GM19328 (cell line): ENCODE data around the gene PMIS2.

Source experiments
- ATAC-seq: cut with Tn5 transposase; IDR thresholded peaks from one replicate; pipeline ENCODE4 v1.9.1; 2021; ENCODE audit warnings: mild to moderate bottlenecking, moderate library complexity; ENCODE audit not compliant: unreplicated experiment

Gene PMIS2

DNA sequence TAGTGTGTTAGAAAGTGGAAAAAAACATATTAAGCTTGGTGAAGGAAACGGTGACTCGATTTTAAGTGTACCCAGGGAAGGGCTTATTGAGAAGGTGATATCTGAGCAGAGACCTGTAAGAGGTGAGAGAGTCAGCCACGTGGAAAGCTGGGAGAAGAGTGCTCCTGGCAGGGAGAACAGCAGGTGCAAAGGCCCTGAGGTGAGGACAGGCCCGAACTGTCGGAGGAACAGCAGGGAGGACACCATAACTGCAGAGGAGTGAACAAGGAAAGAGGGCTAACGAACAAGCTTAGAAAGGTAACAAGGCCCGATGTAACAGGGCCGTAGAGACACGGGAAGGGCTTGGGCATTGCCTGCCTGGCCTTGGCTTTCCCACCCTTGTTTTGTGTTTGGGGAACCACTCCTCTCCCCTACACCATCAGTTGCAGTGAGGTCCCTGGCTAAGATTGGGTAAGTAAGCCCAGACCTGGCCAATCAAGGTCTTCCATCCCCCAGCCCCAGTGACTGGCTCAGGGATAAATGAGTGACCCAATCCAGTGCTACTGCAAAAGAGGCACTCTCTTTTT is 29.9 kb upstream of the PMIS2 start:
- ATAC-seq = no peak

DNA sequence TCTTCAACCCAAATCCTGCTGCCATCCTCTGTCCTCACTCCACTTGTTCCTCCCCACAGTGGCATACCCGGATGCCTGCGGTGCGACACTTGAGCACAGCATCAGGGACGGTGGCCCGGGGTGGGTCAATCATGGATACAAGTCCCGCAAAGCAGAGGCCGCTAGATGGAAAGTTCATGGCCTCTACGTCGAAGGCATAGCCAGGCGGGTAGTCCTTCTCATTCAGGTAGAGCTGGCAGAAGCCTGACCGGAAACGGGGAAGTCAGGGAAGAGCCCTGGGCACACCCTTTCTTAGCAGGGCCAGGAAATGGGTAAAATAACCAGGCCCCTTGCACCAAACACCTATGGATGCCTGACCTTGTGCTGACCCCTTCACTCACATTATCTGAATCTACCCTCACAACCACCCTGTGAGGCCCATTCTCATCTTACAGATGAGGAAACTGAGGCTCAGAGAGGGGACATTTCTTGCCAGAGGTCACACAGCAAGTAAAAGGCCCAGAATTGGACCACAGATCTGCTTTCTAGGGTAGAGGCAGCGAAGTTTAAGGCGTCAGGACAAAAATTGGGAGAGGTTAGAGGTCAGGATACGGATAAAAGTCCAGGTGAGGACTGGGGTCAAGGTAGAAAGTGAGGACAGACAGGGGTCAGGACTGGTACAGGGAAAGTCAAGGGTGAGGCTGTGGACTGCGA is 29.0 kb upstream of the PMIS2 start:
- no peak for ATAC-seq

DNA sequence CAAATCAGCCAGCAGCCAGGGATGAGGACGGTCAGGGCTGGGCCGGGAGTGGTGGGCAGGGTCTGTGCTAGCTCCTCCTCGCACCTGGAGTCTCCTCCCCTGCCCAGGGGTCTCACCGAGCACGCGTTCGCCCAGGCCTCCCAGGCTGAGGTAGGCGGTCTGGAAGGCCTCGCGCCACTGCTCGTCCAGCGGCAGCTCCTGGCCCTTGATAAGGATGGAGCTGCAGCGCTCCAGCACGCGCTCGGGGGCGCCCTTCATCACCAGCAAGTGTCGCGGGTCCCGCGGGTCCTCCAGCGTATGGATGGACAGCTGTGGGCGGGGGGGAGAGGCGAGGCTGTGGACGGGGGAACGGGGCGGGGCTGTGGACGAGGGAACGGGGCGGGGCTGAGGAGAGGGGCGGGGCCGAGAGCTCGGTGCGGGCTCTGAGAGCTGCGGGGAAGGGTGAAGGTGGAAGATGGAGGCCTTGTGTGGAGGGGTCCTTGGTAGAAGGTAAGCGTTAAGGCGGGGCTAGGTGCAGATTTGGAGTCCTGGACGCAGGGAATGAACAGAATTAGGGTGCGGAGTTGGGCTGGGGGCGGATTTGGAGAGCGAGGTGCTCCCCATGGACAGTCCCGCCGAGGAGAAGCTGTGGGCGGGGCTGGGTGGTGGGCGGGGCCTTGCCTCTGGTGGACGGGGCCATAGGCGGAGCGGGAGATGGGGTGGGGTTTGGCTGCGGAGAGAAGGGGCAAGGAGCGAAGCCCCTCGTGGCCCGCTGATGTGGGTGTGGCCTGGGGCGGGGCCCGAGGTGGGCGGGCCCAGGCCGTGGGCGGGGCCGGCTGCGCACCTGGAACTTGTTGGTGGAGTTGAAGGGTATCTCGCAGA is 28.2 kb upstream of the PMIS2 start:
- ATAC-seq = no peak

DNA sequence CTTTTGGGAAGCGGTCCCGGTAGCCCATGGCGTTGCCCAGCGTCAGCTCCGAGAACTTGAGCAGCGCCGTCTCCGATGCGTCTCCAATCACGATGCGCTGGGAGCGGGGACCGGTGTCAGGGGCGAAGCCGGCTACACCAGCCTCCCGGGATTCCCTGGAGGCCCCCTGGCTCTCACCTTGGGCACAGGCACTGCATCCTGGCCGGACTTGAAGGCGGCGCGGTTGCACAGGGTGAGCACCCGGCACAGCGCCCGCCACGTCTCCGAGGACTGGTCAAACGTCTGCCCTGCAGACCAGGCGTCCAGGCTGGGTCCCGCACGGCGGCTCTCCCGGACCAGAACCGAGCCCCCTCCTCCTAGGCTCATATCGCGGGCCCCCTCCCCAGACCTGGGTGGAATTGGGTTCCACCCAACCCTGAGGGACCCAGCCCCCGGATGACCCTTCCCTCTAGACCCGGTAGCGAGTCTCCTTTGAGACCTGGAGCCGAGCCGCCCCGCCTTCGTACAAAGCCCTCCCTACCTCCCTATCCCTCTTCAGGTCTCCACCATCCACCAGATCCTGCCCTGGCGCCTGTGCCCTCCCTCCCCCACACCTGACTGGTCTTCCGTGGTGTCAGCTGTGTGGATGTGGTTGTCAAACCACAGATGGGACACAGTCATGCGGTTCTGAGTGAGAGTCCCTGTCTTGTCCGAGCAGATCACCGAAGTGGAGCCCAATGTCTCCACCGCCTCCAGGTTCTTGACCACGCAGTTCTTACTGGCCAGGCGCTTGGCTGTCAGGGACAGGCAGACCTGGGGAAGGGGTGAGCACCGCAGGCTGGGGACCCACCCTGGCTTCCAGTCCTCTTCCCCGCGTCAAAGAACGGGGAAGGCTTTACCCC is 27.3 kb upstream of the PMIS2 start:
- ATAC-seq = no peak

DNA sequence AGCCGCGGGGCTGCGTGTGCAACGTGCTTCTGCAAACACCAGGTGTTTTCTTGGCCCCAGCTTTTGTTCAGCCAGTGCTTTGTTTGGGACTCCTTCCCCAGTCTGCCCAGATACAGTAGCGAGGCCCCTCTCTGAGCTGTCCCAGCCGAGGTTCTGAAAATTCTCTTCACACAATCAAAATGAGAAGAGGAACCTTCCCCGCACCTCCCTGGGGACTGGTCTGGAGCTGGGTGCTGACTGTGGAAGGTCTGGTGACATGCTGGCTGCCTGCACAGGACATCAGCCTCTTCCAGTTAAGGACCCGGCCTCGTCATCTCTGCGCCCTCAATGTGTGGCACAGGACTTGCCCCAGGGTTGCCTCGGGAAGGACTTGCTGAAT is 26.7 kb upstream of the PMIS2 start:
- ATAC-seq = no peak

DNA sequence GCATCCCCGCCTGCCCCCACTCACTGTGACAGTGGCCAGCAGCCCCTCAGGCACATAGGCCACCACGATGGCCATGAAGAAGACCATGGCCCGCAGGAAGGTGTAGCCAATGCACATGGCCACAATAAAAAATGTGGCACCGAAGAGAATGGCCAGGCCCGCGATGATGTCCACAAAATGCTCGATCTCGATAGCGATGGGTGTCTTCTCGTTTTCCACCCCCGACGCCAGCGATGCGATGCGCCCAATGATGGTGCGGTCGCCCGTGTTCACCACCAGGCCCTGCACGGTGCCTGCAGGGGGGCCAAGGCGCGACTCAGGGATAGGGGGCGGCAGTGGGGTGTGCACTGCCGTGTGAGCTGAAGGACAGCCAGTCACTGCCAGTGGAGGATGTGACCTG is 26.2 kb upstream of the PMIS2 start:
- no peak for ATAC-seq

DNA sequence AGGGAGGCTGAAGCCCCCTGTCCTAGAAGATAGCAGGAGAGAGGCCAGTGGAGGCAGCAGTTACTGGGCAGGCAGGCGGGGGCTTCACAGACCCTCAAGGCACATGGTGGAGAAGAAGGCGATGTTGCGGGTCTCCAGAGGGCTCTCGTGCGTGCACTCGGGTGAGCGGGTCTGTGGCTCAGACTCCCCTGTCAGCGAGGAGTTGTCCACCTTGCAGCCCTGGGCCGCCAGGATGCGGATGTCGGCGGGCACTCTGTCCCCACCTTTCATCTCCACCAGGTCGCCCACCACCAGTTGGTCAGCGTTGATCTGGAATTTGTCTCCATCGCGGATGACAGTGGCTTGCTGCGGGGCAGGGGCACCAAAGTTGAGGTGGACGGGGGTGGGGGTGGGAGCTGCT is 25.7 kb upstream of the PMIS2 start:
- no peak for ATAC-seq

DNA sequence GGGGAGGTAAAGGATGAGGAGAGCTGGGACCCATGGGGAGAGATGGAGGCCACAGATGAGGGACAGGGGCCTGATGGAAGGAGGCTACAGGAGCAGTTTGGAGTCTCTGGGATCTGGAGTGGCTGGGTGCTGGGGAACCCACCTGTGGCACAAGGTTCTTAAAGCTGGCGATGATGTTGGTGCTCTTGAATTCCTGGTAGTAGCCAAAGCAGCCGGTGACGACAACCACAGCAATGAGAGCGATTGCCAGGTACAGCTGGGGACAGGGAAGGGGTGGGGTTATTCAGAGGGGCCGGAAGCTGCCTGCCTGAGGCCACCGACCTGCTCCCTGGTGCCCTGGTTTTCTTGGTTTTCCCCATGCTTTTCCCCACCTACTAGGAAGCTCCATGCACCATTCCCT is 25.3 kb upstream of the PMIS2 start:
- ATAC-seq = no peak

DNA sequence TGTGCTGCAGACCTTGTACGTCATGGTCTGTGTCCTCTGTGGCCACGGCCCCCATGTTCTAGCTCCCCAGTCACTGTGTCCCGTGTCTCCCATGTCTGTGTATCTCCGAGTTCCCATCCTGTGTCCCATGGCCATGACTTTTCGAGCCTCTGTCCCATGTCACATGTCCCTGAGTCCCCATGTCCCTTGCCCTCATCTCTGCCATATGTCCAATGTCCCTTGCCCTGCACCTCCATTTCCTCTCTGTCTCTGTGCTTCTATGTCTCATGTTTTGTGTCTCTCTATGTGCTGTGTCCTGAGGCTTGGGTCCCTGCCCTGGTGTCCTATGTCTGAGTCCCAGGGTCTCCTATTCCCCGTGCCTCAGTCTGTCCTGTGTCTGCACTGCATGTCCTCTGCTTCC is 24.5 kb upstream of the PMIS2 start:
- no peak for ATAC-seq

DNA sequence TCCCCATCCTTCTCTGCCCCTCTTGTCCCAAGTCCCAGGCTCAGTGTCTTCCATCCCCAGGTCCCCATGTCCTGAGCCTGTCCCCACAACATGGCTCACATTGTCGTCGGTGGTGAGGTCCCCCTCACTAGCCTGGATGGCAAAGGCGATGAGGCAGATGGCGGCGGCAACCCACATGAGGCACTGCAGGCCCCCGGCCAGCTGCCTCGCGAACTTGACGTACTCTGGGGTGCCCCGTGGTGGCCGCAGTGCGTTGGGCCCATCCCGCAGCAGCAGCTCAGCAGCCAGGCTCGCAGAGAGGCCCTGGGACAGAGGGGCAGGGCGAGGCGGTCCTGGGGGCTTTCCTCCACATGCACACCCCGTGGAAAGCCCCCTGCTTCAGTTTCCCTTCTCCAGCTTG is 23.6 kb upstream of the PMIS2 start:
- ATAC-seq = no peak

DNA sequence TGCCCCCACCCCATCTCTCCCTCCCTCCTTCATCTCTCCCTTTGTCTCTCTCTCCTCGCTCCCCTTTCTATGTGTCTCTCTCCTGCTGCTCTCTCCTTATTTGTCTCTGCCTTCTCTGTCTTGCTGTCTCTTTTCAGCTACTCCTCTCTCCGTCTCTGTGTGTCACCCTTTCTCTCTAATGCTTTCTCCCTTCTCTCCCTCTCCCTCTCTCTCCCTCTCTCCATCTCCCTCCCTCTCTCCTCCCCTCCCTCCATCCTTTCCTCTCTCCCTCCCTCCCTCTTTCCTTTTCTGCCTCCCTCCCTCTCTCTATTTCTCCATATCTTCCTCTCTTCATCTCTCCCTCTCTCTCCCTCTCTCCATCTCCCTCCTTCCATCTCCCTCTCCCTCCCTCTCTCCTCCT is 23.2 kb upstream of the PMIS2 start:
- ATAC-seq = no peak

DNA sequence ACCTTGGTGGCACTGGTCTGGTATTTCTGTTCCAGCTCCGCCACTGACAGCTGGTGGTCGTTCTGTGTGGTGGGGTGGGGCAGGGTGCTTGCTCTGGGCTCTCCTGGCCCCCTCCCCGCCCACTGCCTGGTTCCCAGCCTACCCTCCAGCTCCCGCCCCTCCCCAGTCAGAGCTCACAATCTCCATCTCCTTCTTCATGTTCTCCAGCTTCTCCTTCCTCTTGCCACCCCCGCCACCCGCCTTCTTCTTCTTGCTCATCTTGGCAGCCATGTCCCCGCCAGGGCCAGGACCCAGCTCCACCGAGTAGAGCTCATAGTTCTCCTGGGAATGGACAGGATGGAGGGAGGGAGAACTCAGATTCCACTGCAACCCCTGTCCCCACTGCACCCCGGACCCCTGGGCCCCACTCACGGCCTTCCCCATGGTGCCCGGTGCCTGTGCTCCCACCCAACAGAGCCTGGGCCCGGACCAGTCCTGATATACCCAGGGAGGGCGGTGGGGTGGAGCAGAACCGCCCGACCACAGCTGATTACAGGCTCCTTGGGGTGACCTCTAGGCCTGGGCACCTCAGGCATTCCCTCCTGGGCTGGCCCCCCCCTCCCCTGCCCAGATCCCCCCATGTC is 22.7 kb upstream of the PMIS2 start, which contains the start of gene ATP4A:
TSS of gene ATP4A (minus strand) at position 452 of the 623 bp plus-strand sequence. CDS start at position 423, 29 bp downstream.
- no peak for ATAC-seq

DNA sequence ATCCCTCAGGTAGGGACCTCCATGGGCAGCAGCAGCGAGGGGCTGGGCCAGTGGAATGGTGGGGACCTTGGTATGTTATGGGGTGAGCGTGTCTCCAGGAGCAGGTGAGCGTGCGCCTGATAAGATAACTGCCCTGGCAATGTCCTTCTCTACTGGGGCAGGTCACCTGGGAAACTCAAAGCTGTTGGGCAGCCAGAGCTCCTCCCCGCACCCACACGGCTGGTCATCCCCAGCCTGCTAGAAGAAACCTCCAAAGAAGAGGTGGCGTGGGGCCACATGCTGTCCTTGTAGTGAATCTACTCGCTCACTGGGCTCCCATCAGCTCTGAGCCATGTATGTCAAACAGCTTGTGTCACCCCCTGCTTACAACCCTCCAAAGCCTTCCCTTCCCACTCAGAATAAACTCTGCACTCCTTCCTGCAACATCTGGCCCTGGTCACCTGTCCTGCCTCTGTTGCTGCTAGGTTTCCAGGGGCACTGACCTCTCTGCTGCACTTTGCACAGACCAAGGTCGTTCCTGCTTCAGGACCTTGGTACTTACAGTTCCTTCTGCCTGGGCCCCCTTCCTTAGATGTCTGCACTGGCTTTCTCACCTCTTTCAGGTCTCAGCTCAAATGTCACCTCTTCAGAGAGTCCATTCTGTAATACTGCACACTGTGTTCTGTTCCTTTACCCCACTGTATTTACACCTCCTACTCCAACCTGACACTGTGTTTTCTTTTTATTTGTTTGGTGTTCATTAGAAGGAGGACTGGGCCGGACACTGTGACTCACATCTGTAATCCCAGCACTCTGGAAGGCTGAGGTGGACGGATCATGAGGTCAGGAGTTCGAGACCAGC is 20.7 kb upstream of the PMIS2 start:
- no peak for ATAC-seq

DNA sequence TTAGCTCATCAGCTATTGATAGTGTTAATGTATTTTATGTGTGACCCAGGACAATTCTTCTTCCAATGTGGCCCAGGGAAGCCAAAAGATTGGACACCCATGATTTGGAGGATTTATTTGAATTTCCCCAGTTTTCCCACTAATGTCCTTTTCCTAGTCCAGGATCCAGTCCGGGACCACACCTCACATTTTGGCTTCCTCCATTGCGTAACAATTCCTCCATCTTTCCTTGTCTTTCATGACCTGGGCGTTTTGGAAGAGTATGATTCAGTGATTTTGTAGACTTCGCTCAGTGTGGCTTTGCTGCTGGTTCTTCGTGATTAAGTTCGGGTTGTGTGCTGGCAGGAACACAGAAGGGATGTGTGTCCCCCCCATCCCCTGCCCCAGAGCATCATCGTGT is 19.2 kb upstream of the PMIS2 start:
- no peak for ATAC-seq

DNA sequence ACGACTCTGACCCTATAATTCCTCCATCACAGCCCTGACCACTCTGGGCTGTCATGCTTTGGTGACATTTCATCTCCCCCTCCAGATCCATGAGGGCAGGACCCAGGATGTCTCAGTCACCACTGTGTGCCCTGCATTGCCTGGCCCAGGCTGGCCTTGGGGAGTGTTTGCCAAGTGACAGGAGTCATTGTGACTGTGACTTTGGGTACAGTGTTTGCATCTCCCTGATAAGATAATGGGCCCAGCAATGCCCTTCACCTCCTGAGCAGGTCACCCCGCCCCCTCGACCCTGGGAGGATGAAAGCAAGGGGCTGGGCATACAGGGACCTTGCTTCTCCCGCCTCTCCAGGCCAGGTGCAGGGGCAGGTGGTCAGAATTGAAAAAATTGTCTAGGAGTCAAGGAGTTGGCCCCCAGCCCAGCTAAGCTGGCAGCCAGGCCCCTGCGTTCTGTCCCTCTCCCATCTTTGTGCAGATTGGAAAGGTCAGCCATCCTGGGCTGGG is 16.6 kb upstream of the PMIS2 start:
- no peak for ATAC-seq

DNA sequence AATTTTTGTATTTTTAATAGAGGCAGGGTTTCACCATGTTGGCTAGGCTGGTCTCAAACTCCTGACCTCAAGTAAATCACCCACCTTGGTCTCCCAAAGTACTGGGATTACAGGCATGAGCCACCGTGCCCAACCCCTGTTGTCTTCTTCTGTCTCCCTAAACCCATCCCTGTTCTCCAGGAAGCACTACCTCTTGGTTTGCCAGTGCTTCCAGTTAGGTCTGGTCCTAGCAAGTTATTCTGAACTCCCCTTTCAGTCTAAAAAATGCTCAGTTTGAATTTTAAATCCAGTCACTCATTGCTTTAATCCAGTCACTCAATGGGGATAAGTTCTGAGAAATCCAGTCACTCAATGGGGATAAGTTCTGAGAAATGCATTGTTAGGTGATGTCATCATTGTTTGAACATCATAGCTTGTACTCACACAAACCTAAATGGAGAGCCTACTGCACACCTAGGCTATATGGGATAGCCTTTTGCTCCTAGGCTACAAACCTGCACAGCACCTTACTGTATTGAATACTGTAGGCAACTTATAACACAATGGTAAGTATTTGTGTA is 14.5 kb upstream of the PMIS2 start:
- no peak for ATAC-seq

DNA sequence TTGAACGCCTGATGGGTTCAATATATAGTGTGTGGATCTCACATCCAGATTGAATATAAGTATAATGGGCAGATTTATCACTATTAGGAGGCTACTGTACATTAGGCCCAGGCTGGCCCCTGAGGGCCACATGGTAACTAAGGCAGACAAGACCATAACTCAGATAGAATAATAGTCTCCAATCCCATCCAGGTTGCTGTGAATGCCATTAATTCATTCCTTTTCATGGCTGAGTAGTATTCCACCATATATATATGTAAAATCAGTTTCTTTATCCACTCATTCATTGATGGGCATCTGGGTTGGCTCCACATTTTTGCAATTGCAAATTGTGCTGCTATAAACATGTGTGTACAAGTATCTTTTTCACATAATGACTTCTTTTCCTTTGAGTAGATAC is 8.1 kb upstream of the PMIS2 start:
- ATAC-seq = no peak

DNA sequence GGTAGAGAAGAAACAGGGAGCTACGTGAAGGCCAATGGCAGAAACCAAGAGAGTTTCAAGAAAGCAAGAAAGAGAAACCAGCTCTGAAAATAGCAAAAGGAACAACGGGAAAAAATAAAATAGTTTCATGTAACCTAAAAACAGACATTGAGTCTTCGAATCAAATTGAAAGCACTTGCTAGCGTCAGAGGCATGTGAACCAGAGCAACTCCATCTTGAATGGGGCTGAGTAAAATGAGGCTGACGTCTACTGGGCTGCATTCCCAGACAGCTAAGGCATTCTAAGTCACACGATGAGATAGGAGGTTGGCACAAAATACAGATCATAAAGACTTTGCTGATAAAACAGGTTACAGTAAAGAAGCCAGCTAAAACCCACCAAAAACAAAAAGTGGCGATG is 7.3 kb upstream of the PMIS2 start:
- ATAC-seq = no peak

DNA sequence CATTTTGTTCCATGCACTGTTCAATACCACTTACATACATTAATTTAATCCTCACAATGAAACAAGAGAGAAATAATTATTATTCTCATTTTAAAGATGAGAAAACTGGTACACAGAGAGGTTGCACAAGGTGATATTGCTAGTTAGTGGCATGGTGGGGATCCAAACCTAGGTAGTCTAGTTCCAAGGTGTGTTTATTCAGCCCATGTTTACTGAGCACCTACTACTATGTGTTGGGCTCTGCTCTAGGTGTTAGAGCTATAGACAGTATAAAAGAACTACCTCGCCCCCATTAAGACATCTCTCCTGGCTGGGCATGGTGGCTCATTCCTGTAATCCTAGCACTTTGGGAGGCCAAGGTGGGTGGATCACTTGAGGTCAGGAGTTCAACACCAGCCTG is 3.2 kb upstream of the PMIS2 start:
- ATAC-seq = no peak
